HG02970 (cell line): ENCODE measurements around the gene TMIGD2.
"Not testable (repeated sequence)": the region's sequence is repeated elsewhere in the genome, so short reads cannot be mapped to it uniquely, and the experiment has no call there.

Experiments
- ATAC-seq: cut with Tn5 transposase; IDR thresholded peaks from one replicate; pipeline ENCODE4 v1.9.1; 2021; ENCODE audit warnings: mild to moderate bottlenecking, moderate library complexity, moderate number of reproducible peaks; ENCODE audit not compliant: unreplicated experiment, low FRiP score

TMIGD2 gene, protein sequence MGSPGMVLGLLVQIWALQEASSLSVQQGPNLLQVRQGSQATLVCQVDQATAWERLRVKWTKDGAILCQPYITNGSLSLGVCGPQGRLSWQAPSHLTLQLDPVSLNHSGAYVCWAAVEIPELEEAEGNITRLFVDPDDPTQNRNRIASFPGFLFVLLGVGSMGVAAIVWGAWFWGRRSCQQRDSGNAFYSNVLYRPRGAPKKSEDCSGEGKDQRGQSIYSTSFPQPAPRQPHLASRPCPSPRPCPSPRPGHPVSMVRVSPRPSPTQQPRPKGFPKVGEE

DNA sequence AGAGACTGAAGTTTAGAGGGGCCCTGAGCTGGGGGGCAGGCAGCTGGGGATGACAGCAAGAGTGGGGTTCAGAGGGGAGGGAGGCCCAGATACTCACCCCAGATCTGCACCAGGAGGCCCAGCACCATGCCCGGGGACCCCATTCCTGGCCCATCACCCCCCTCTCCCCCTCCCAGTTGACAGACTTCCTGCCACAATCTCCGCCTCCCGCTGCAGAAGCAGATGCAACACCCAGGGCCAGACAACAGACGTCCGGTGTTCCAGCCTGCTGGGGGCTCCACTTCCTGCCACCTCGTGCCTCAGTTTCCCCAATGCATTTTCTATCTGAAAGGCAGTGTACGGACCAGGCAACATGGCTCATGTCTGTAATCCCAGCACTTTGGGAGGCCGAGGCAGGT is at the start of gene TMIGD2:
TSS of gene TMIGD2 (minus strand) at position 147 of the 398 bp plus-strand sequence. CDS start at position 143, 4 bp downstream.
- no peak for ATAC-seq

DNA sequence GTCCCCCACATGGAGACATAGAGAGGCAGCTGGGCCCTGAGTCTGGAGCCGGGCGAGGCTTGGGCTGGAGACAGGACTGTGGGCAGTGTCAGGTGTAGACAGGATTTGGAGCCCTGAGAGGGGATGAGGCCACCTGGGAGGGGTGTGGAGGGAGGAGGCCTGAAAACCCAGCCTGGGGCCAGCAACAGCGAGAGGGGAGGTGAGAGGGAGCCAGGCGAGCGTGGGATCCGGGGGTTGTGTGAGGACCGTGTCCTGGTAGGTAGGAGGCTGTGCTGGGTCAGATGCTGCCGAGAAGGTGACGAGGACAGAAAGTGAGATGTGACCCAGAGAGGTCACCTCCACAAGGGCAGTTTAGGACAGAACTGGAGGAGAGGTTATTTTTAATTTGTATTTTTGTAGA is 48.5 kb upstream of the TMIGD2 start:
- no peak for ATAC-seq

DNA sequence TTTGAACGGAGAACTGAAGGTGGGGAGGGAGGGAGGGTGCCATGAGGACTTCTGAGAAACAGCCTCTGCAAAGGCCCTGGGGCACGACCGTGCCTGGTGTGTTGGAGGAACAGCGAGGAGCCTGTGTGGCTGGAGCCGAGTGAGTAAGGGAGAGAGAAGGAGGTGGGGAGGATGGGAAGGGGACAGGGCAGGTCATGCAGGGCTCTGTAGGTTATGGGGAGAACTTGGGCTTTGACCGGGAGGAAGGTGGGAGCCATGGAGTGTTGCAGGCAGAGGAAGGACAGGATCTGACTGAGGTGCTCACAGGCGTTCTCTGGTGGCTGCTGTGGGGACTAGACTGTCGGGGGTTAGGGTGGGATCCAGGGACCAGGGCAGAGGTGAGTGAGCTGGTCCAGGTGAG is 47.9 kb upstream of the TMIGD2 start:
- ATAC-seq = no peak

DNA sequence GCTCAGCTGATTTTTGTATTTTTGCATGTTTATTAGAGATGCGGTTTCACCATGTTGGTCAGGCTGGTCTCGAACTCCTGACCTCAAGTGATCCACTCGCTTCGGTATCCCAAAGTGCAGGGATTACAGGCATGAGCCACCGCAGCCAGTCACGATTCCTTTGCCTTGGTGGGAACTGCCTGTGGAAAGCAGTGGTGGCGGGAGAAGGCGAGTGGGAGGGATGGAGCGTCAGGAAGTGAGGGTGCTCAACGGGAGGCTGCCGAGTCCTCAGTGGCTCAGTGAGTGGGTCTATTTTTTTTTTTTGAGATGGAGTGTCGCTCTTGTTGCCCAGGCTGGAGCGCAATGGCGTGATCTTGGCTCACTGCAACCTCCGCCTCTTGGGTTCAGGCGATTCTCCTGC is 47.0 kb upstream of the TMIGD2 start:
- ATAC-seq = not testable (repeated sequence)

DNA sequence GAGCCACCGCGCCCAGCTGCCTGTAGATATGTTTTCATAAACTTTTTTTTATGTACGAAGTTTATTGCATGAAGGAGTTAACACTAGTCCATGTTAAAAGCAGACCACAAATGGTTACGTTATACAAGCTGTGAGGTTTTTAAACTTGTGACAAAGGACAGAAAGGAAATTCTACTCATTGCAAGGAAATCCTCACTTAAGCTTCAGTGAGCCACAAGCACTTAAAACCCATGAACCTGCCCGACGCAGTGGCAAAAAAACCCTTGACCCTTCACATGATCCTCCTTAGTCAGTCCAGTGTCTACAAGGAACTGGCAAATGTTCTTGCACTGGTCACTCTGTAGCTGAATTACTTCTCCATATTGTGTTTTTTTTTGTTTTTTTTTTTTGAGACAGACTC is 45.3 kb upstream of the TMIGD2 start:
- ATAC-seq = no peak

DNA sequence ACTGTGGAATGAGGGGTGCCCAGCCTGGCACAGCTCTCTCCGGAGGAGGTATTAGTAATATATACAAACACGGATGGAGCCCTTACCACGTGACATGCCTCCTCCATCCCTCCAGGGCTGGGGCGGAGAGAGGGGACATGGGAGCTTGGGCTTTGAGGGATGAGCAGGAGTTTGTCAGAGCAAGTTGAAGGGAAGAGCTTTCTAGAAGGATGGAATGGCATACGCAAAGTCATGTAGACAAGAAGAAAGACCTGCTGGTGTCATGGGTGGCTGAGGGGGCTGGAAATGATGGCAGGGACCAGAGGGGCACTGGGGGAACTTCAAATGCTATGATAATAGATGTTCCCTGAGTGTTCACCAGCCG is 43.8 kb upstream of the TMIGD2 start:
- ATAC-seq = no peak

DNA sequence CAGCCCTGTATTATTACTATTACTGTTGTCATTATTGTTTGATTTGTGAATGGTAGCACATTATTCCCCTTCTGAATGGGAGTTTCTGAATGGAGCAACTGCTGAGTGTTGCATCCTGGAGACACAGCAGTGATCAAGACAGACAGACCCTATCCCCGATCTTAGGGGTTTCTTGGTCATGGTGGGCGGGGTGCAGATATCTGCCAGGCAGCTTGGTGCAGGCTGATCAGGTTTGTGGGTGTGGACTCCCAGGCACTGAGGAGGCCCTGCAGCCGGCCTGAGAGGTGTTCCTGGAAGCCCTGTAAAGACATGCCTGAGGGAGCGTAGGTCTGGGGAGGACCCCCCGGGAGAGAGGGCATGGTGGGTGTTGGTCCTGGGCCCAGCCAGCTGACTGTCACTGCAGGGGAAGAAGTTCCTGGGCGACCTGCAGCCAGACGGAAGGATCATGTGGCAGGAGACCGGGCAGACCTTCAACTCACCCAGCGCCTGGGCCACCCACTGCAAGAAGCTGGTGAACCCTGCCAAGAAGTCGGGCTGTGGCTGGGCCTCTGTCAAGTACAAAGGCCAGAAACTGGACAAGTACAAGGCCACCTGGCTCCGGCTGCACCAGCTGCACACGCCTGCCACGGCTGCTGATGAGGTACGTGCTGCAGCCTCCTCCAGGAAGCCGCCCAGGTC is 43.3 kb upstream of the TMIGD2 start:
- ATAC-seq = no peak

DNA sequence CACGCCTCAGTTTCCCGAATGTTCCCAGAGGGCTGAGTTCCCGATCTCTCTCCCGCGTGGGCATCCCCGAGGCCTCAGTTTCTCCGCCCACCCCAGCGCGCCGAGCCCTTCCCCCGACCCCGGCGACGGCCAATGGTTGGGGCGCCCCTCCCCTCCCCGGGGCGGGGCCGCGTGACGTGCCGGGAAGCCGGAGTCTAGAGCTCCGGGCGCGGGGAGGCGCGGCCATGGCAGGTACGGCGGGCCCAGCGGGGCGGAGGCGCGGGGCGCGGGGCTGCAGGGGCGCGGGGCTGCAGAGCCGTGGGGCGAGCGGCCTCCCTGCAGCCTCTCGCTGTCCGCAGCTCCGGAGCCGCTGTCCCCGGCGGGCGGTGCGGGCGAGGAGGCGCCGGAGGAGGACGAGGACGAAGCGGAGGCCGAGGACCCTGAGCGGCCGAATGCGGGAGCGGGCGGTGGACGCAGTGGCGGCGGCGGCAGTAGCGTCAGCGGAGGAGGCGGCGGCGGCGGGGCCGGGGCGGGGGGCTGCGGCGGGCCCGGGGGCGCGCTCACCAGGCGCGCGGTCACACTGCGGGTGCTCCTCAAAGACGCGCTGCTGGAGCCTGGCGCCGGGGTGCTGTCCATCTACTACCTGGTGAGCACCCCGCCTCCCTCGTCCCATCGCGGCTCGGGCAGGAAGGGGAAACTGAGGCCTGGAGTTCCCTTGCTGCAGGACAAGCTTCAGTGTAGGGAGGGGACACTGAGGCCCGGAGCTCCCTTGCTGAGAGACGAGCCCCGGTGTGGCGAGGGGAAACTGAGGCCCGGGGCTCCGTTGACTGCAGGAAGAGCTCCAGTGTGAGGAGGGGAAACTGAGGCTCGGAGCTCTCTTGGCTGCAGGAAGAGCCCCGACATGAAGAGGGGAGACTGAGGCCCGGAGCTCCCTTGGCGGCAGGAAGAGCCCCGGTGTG is 41.5 kb upstream of the TMIGD2 start, which contains the start of gene MPND:
TSS of gene MPND (plus strand) at position 193 of the 938 bp plus-strand sequence. CDS start at position 225, 32 bp downstream.
- peak; percentile 46 for ATAC-seq

DNA sequence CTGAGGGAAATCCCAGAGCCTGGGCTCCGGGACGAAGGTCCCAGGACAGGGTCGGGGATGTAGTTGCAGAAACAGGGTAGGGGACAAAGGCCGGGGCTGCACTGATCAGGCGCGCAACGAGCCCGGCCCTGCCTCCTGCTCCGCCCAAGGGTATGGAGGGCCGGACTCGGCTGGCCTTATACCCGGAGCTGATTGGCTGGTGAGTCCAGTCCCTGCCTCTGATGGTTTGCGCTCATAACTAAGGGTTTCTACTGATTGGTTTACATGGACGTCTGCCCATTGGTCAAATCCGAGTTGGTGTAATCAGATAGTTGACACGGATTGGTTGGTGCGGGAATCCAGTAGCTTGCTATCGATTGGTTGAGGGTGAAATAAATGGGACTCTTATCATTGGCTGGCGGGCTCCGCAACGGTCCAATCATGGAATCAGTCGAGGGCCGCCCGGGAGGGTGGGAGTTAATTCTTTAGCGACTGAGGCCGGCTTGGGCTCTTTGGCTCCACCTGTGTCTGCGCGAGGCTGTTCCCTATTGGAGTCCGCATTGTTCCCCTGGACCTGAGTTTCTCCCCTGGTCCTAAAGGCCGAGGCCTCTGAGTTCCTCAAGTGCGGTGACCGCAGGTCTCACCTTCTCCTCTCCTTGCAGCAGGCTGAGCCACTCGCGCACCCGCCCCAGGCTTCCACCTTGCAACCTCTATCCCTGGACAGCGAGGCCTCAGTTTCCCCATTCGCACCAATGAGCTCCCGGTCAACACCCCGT is 40.6 kb upstream of the TMIGD2 start:
- peak; percentile 86 for ATAC-seq

DNA sequence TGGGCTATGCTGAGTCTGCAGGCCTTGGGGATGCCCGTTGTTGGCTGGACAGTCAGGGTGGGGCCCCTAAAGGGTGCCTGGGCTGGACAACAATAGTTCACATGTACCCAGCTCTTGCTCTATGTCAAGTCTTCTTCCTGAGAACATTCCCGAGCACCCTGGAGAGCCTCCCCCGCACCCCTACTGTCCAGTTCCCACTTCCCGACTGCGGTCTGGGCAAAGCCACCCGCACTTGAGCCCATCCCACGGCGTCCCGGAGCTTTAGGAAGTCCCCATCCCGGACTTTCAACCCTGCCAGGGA is 40.1 kb upstream of the TMIGD2 start:
- ATAC-seq = no peak

DNA sequence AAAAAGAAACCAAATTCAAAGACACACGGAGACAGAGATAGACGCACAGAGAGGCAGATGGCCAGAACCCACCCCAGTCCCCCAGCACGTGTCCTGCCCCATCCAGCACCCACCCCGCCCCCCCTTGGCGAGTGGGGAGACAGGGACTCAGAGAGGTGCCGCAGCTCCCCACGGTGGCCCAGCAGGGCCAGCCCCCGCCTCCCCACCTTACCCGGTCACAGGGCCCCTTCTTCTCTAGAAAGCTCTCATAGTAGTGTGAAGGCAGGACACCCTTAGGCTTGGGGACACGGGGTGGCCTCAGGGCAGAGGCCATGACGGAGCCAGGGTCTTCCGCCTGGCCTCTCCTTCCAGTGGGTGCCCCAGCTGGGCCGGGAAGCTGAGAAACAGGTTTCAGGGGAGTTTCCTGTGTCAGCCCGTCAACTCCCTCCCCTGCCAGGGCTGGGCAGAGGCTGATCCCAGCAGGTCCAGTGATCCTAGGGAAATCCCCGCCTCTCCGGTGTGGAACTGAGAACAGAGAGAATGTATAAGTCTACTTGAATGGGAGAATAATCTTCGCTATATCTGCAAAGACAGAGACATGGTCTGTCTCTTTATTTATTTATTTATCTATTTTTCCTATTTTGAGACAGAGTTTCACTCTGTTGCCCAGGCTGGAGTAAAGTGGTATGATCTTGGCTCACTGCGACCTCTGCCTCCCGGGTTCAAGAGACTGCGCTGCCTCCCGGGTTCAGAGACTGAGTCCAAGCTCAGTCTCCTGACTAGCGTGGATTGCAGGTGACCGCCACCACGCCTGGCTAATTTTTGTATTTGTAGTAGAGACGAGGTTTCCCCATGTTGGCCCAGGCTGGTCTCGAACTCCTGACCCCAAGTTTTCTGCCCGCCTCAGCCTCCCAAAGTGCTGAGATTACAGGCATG is 36.5 kb upstream of the TMIGD2 start, which contains the start of gene STAP2:
TSS of gene STAP2 (minus strand) at position 387 of the 915 bp plus-strand sequence. CDS start at position 313, 74 bp downstream.
- ATAC-seq = no peak

DNA sequence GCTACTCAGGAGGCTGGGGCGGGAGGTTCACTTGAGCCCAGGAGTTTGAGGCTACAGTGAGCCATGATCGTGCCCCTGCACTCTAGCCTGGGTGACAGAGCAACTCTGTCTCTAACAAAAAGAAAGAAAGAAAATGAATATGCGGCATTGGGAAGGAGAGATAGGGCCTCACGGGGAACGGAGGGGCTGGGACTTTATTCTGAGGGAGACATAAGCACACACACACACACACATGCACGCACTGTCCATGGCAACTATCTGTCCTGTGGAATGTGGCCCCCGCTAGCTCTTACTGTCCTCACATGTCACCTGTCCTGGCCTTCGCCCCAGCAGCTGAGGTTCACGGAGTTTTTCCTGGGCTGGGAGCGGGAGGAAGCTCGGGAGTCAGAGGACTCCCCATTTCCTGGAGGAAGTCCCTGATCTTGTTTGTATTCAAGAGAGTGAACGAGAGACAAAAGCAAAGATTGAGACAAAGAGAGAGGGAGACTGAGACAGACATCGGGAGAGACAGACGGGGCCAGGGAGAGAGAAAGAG is 35.8 kb upstream of the TMIGD2 start:
- ATAC-seq = no peak

DNA sequence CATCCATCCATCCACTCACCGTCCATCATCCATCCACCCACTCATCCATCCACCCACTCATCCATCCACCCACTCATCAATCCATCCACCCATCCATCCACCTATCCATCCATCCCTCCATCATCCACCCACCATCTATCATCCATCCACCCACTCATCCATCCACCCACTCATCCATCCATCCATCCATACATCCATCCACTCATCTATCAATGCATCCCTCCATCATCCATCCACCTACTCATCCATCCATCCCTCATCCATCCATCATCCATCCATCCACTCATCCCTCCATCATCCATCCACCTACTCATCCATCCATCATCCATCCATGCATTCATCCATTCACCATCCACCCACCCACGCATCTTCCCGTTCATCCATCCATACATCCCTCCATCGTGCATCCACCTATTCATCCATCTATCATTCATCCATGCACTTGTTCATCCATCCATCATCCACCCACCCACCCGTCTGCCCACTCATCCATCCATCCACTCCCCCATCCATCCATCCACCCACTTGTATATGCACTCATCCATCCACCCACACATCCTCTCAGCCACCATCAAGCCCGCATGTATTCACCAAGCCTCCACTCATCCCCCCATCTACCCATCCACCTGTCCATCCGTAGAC is 32.9 kb upstream of the TMIGD2 start:
- no peak for ATAC-seq

DNA sequence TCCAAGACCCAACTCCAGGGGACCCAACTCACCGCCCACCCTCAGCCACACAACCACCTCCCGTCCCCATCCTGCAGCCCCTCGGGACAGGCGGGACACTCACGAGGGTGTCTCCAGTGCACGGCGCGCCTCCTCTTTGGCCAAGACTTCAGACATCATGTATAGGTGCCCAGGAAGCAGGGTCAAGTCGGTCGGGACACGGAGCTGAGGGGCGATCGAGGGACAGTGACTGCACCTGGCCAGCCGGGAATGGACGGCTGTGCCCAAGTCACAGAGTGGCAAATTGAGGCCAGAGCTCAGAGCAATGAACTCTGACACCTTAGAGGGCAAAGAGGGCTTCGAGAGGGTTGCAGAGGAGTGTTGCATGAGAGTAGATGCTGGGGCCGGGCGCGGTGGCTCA is 27.7 kb upstream of the TMIGD2 start:
- ATAC-seq = no peak

DNA sequence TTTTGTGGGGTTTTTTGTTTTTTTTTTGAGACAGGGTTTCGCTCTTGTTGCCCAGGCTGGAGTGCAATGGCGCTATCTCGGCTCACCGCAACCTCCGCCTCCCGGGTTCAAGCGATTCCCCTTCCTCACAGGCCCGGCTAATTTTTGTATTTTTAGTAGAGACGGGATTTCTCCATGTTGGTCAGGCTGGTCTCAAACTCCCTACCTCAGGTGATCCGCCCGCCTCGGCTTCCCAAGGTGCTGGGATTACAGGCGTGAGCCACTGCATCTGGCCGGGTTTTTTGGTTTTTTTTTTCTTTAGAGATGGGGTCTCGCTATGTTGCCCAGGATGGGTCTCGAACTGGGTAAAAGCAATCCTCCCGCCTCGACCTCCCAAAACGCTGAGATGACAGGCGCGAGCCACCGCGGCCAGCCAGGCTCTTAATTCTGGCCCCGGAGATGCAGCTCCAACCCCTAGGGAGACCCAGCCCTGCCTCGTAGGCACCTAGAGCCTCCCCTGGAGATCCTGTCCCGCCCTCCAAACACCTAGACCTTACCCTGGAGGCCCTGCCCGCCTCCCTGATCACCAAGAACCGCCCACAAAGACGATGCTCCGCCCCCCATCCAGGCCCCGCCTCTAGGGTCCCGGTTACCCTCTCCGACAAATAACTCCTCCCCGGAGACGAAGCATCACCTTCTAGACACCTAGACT is 26.9 kb upstream of the TMIGD2 start:
- not testable (repeated sequence) for ATAC-seq

DNA sequence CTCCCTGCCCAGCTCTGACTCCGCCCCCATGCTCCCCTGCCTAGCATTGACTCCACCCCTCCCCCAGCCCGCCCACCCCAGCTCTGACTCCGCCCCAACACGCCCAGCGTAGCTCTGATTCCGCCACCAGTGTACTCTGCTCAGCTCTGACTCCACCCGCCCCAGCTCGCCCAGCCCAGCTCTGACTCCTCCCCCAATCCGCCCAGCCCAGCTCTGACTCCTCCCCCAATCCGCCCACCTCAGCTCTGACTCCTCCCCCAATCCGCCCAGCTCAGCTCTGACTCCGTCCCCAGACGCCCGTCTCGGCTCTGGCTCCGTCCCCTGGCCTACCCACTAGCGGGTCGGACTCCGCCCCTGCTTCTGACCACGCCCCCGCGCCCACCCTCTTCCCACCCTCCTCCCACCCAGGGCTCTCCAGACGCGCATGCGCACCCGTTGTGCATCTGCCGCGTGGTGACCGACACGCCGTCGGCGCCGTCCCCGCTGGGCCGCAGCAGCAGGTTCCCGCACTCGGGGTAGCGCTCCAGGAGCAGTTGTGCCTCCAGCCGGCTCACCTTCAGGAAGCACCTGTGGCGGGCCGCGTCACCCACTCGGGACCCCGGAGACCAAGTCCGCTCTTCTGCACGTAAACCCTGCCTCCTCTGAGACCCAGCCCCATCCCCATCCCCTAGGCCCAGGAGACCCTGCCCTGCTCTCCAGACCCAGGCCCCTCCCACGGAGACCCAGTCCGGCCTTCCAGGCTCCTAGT is 26.2 kb upstream of the TMIGD2 start:
- ATAC-seq = peak; percentile 77

DNA sequence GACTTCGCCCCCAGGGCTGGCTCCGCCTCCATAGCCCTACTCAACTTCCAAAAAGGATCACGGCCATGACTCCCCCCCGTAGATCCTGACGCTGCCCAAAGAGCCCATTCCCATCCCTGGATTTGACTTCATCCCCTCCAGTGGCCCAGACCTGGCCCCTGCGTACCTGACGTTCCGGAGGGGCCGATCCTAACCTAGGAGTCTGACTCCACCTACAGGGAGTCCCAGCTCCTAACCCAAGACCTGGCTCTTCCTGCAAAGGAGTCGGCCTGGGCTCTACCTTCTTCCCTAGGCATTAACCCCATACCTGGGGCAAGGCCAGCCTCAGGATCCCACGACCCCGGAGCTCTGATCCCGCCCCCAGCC is 25.7 kb upstream of the TMIGD2 start:
- ATAC-seq = no peak
